ENCODE results near the gene NFKBIB. TPM values are rescaled to one million over a fixed set of nuclear protein-coding genes. Genes with fewer than 3 reads are reported as not detected.
A peak's percentile ranks its signal among the peaks of the same experiment; 100 is the strongest.

NFKBIB gene
- total and polyA plus RNA-seq, 2 of the 13 experiments (the other 11 are each of a cell fraction or from before 2014, with no cell fraction given) = 8.6 to 14.9 TPM

GRCh38 chr19:38850436-38850975 lies 49.3 kb upstream of the NFKBIB start (continued):
- TF ChIP-seq ZNF263 (CRISPR knock-in tag; IDR thresholded peaks at IDR 0.05) (no peak), ZBTB7B (CRISPR knock-in tag; IDR thresholded peaks at IDR 0.05) (no peak), JUNB (CRISPR knock-in tag; IDR thresholded peaks at IDR 0.05; ENCODE audit: borderline replicate concordance) (no peak), ZC3H4 (CRISPR knock-in tag; IDR thresholded peaks at IDR 0.05; ENCODE audit: borderline replicate concordance) (no peak), YEATS2 (CRISPR knock-in tag; IDR thresholded peaks at IDR 0.05; ENCODE audit: borderline replicate concordance) (peak; percentile 61; the same call in 1 of the 2 replicates), ELF3 (CRISPR knock-in tag; IDR thresholded peaks at IDR 0.05) (peak; percentile 49; the same call in 1 of the 2 replicates), ZNF772 (CRISPR knock-in tag; IDR thresholded peaks at IDR 0.05) (no peak), ZNF496 (CRISPR knock-in tag; IDR thresholded peaks at IDR 0.05; ENCODE audit: insufficient replicate concordance) (no peak), HOXA3 (CRISPR knock-in tag; IDR thresholded peaks at IDR 0.05) (no peak), IRX3 (CRISPR knock-in tag; IDR thresholded peaks at IDR 0.05; ENCODE audit: borderline replicate concordance, low read depth) (no peak), ZNF614 (CRISPR knock-in tag; IDR thresholded peaks at IDR 0.05; ENCODE audit: borderline replicate concordance) (no peak), ZBTB10 (CRISPR knock-in tag; IDR thresholded peaks at IDR 0.05; ENCODE audit: borderline replicate concordance) (no peak), NCOA5 (CRISPR knock-in tag; IDR thresholded peaks at IDR 0.05) (no peak), XRCC5 (optimal IDR thresholded peaks at IDR 0.05; ENCODE audit: low read length) (no peak), CREM (IDR thresholded peaks at IDR 0.05) (peak; percentile 64; the same call in 1 of the 2 replicates), CREM (CRISPR knock-in tag; IDR thresholded peaks at IDR 0.05) (no peak), ZNF737 (CRISPR knock-in tag; IDR thresholded peaks at IDR 0.05; ENCODE audit: borderline replicate concordance) (no peak), KLF6 (CRISPR knock-in tag; IDR thresholded peaks at IDR 0.05) (no peak), PHF8 (CRISPR knock-in tag; IDR thresholded peaks at IDR 0.05) (0 out of 2 replicates have a peak, but pooled peaks have one; percentile 16), ZHX1 (CRISPR knock-in tag; IDR thresholded peaks at IDR 0.05; ENCODE audit: low read depth) (no peak)
- TF ChIP-seq, protein P1, sequence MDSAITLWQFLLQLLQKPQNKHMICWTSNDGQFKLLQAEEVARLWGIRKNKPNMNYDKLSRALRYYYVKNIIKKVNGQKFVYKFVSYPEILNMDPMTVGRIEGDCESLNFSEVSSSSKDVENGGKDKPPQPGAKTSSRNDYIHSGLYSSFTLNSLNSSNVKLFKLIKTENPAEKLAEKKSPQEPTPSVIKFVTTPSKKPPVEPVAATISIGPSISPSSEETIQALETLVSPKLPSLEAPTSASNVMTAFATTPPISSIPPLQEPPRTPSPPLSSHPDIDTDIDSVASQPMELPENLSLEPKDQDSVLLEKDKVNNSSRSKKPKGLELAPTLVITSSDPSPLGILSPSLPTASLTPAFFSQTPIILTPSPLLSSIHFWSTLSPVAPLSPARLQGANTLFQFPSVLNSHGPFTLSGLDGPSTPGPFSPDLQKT (CRISPR knock-in tag; IDR thresholded peaks at IDR 0.05; ENCODE audit: borderline replicate concordance) = no peak
- TF ChIP-seq, protein P2, sequence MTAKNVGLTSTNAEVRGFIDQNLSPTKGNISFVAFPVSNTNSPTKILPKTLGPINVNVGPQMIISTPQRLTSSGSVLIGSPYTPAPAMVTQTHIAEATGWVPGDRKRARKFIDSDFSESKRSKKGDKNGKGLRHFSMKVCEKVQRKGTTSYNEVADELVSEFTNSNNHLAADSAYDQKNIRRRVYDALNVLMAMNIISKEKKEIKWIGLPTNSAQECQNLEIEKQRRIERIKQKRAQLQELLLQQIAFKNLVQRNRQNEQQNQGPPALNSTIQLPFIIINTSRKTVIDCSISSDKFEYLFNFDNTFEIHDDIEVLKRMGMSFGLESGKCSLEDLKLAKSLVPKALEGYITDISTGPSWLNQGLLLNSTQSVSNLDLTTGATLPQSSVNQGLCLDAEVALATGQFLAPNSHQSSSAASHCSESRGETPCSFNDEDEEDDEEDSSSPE (CRISPR knock-in tag; IDR thresholded peaks at IDR 0.05) = no peak; the same call in 1 of the 2 replicates
